IMR-90 (cell line): ENCODE data around the gene MRPS18A.

ENCODE experiments used
- CEBPB ChIP-seq: IDR thresholded peaks from 2 replicates; pipeline ENCODE4 v1.6.1; 2012; ENCODE audit warnings: low read depth, low read length, improper control_type of control experiment
- POLR2A ChIP-seq: IDR thresholded peaks from 2 replicates; pipeline ENCODE4 v1.6.1; 2012; ENCODE audit warnings: mild to moderate bottlenecking, low read depth, low read length
- SMC3 ChIP-seq: fragments of 150-350 bp; IDR thresholded peaks from 2 replicates; pipeline ENCODE4 v1.6.1; 2016; ENCODE audit warnings: low read depth, mild to moderate bottlenecking, antibody characterized with exemption, low read length, moderate library complexity
- TF ChIP-seq, protein P1 (sequence below): conservative IDR thresholded peaks from 2 replicates; pipeline ENCODE4 v1.5.1; 2012; ENCODE audit warnings: mild to moderate bottlenecking, low read depth, low read length, improper control_type of control experiment

DNA sequence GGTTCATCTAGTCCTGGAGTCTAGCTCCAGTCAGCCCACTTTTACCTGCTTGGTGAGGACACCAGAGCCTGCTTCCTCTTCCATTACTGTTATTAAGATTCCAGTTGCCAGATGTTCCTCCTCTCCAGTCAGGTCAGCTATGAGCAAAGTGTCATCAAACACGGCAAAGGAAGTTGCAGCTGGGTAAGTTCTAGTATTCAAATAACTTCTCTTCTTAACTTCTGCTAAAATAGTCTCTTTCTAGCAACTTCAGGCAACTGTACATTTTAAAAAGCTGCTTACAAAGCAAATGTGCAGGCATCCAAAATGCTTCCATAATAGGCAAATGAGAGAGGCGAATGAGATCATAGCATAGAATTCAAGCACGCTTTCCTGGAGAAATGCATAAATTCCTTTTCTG, 18.4 kb upstream of the MRPS18A start:
- TF ChIP-seq CEBPB (no peak), POLR2A (no peak), SMC3 (no peak)
- TF ChIP-seq, protein P1, sequence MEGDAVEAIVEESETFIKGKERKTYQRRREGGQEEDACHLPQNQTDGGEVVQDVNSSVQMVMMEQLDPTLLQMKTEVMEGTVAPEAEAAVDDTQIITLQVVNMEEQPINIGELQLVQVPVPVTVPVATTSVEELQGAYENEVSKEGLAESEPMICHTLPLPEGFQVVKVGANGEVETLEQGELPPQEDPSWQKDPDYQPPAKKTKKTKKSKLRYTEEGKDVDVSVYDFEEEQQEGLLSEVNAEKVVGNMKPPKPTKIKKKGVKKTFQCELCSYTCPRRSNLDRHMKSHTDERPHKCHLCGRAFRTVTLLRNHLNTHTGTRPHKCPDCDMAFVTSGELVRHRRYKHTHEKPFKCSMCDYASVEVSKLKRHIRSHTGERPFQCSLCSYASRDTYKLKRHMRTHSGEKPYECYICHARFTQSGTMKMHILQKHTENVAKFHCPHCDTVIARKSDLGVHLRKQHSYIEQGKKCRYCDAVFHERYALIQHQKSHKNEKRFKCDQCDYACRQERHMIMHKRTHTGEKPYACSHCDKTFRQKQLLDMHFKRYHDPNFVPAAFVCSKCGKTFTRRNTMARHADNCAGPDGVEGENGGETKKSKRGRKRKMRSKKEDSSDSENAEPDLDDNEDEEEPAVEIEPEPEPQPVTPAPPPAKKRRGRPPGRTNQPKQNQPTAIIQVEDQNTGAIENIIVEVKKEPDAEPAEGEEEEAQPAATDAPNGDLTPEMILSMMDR: no peak
